Astrocyte (in vitro differentiated cells and primary cell): ENCODE measurements around the gene ZRANB2. TPM values are rescaled to one million over a fixed set of nuclear protein-coding genes. Genes with fewer than 3 reads are reported as not detected.

Experiments
- DNase-seq: peaks from one replicate; pipeline ENCODE4 v3.0.0-alpha.2; 2010; ENCODE audit warnings: low read depth
- FAIRE-seq: peaks from 2 replicates; lab custom pipeline; 2011; peaks lifted over from hg19 to GRCh38; lab: Jason Lieb, UNC
- H2AFZ ChIP-seq: 2 replicates; pipeline ENCODE4 v1.6.0; 2012; ENCODE audit warnings: low read depth, low read length, inconsistent platforms
- H3K27ac ChIP-seq: 2 replicates; pipeline ENCODE4 v1.5.1; 2011; ENCODE audit warnings: low read depth, low read length, inconsistent platforms
- H3K27me3 ChIP-seq: 2 replicates; pipeline ENCODE4 v1.6.0; 2011; ENCODE audit warnings: low read length, inconsistent platforms; ENCODE audit not compliant: insufficient read depth
- H3K36me3 ChIP-seq: 2 replicates; pipeline ENCODE4 v1.5.1; 2011; ENCODE audit warnings: low read length, inconsistent platforms; ENCODE audit not compliant: insufficient read depth
- H3K4me1 ChIP-seq: 2 replicates; pipeline ENCODE4 v1.5.1; 2011; ENCODE audit warnings: low read length, inconsistent platforms; ENCODE audit not compliant: insufficient read depth
- H3K4me2 ChIP-seq: 2 replicates; pipeline ENCODE4 v1.6.0; 2012; ENCODE audit warnings: low read length, inconsistent platforms
- H3K4me3 ChIP-seq: 2 replicates; pipeline ENCODE4 v1.5.1; 2011; ENCODE audit warnings: low read depth, mild to moderate bottlenecking, low read length, inconsistent platforms; ENCODE audit not compliant: insufficient read depth
- H3K79me2 ChIP-seq: 2 replicates; pipeline ENCODE4 v1.6.0; 2012; ENCODE audit warnings: mild to moderate bottlenecking, low read length, inconsistent platforms; ENCODE audit not compliant: insufficient read depth
- H3K9ac ChIP-seq: 2 replicates; pipeline ENCODE4 v1.6.0; 2012; ENCODE audit warnings: mild to moderate bottlenecking, low read length, inconsistent platforms
- H3K9me3 ChIP-seq: 2 replicates; pipeline ENCODE4 v1.5.1; 2012; ENCODE audit warnings: low read depth, mild to moderate bottlenecking, low read length, inconsistent platforms; ENCODE audit not compliant: insufficient read depth
- H4K20me1 ChIP-seq: 2 replicates; pipeline ENCODE4 v1.6.0; 2012; ENCODE audit warnings: low read length, inconsistent platforms; ENCODE audit not compliant: insufficient read depth
- H3K27ac Mint-ChIP-seq: one replicate; pipeline ENCODE4 v1.8.0; 2021; ENCODE audit warnings: mild to moderate bottlenecking, mixed read lengths; ENCODE audit not compliant: unreplicated experiment
- H3K27me3 Mint-ChIP-seq: one replicate; pipeline ENCODE4 v1.8.0; 2021; ENCODE audit warnings: low read depth, mixed read lengths; ENCODE audit not compliant: unreplicated experiment
- H3K36me3 Mint-ChIP-seq: one replicate; pipeline ENCODE4 v1.8.0; 2021; ENCODE audit warnings: low read depth, mixed read lengths; ENCODE audit not compliant: unreplicated experiment
- H3K4me1 Mint-ChIP-seq: one replicate; pipeline ENCODE4 v1.8.0; 2021; ENCODE audit warnings: low read depth, mixed read lengths; ENCODE audit not compliant: unreplicated experiment
- H3K4me3 Mint-ChIP-seq: one replicate; pipeline ENCODE4 v1.8.0; 2021; ENCODE audit warnings: mild to moderate bottlenecking, moderate library complexity, mixed read lengths; ENCODE audit not compliant: unreplicated experiment
- H3K9me3 Mint-ChIP-seq: one replicate; pipeline ENCODE4 v1.8.0; 2021; ENCODE audit warnings: mild to moderate bottlenecking, mixed read lengths; ENCODE audit not compliant: unreplicated experiment
- CTCF ChIP-seq: IDR thresholded peaks from 2 replicates; pipeline ENCODE4 v1.5.1; 2011; ENCODE audit warnings: low read depth, mild to moderate bottlenecking, inconsistent platforms, low read length, moderate library complexity; ENCODE audit not compliant: insufficient read depth
- EZH2 ChIP-seq: IDR thresholded peaks from 2 replicates; pipeline ENCODE4 v1.6.1; 2012; ENCODE audit warnings: mild to moderate bottlenecking, low read length, inconsistent platforms; ENCODE audit not compliant: insufficient read depth
- total RNA-seq: library from RNA; stranded (reverse); gene quantifications from 2 replicates; pipeline ENCODE4 v1.2.1, GENCODE V29; 2021

ZRANB2 gene
- total RNA-seq, 1 donor from 2014 or later, result 97.0 TPM

DNA sequence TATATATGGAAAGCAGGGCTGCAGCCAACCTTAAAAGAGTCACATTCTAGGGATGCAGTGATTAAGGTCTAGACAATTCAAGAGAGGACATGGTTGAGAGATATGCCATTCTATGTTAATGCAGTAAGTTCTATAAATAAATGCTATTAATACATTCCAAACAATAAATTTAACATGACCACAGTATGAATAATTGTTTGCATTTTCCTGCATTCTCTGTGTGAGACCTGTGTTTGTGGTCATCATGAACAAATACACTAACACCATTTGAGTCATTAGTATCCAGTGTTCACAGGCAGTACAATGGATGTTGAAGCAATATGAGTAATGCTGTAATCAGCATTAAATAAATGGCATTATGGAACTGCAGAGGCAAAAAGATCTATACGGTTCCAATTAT lies 5.5 kb upstream of the ZRANB2 start:
- FAIRE-seq, result peak; percentile 78

DNA sequence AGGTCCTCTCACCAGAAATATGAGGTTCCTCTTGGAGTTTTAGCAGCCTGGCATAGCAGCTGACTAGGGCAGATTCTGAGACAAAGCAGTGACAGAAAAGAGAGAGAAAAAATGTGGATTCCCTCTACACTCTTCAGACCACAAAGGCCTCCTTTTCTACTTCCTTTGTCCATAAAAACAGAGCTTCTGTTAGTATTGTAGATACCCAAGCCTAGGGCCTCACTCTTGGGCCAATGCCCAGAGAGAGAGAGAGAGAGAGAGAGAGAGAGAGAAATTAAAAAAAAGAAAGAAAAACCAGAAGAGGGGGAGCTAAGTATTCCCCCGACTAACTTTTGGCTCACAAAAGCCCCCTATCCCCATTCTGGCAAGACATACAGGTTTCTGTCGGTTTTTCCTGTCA lies 2.4 kb upstream of the ZRANB2 start:
- no peaks in the 10 kb centered on the region for H3K27me3 Mint-ChIP-seq
- FAIRE-seq, result no peak

More for the DNA sequence above, 5.5 kb upstream of the ZRANB2 start:
- H3K4me1 Mint-ChIP-seq, result peaks cover 33% of the 10 kb centered on the region
- H3K4me3 Mint-ChIP-seq, result no peak overlapping the region
- Histone ChIP-seq H2AFZ (no peak overlapping the region), H3K27ac (no peak overlapping the region), H3K9ac (no peak overlapping the region), H3K4me3 (no peak overlapping the region), H3K79me2 (no peaks in the 10 kb centered on the region), H3K9me3 (no peaks in the 10 kb centered on the region), H3K4me2 (peak overlapping the region; percentile 30), H3K36me3 (no peaks in the 10 kb centered on the region), H3K27me3 (no peaks in the 10 kb centered on the region), H4K20me1 (no peaks in the 10 kb centered on the region), H3K4me1 (peaks cover 19% of the 10 kb centered on the region)
- H3K27ac Mint-ChIP-seq, result no peak overlapping the region
- peak; percentile 77 for DNase-seq
- H3K36me3 Mint-ChIP-seq, result no peaks in the 10 kb centered on the region
- no peaks in the 10 kb centered on the region for H3K9me3 Mint-ChIP-seq
- no peaks in the 10 kb centered on the region for H3K27me3 Mint-ChIP-seq
- TF ChIP-seq CTCF (no peak), EZH2 (no peak)

More for the DNA sequence above, 2.4 kb upstream of the ZRANB2 start:
- Mint-ChIP-seq H3K9me3 (no peaks in the 10 kb centered on the region), H3K36me3 (no peaks in the 10 kb centered on the region), H3K27ac (peak overlapping the region; percentile 6), H3K4me3 (no peak overlapping the region), H3K4me1 (peaks cover 19% of the 10 kb centered on the region)
- peaks cover 10% of the 10 kb centered on the region for H3K4me1 ChIP-seq
- peaks cover 20% of the 10 kb centered on the region for H4K20me1 ChIP-seq
- TF ChIP-seq CTCF (no peak), EZH2 (no peak)
- no peak overlapping the region for H3K4me2 ChIP-seq
- no peak overlapping the region for H3K9ac ChIP-seq
- no peak overlapping the region for H3K27ac ChIP-seq
- no peak overlapping the region for H2AFZ ChIP-seq
- H3K36me3 ChIP-seq, result no peaks in the 10 kb centered on the region
- no peaks in the 10 kb centered on the region for H3K9me3 ChIP-seq
- H3K27me3 ChIP-seq, result no peaks in the 10 kb centered on the region
- no peak for DNase-seq
- H3K4me3 ChIP-seq, result no peak overlapping the region
- H3K79me2 ChIP-seq, result peaks cover 28% of the 10 kb centered on the region
